ENCODE measurements around the gene FAS.

Gene FAS

GRCh38 chr10:88971221-88972061 lies 19.2 kb upstream of the FAS start:
- DNase-seq (ENCODE audit: low read depth) = peak; percentile 84

DNA sequence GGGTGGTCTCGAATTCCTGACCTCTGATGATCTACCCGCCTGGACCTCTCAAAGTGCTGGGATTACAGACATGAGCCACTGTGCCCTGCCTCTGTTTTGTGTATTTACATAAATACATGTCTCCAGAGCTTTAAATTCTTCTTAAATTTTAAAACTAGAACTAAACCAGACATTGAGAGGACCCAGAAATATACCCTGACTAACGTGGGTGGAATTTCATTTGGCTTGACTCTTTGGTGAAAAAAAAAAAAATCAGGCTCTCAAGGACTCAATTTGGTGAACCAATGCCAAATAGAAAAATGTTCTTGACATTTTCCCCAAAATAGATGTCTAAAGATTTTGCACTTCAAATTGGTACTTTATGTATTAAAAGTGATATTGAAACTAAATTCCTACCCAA lies 16.6 kb upstream of the FAS start:
- DNase-seq (ENCODE audit: low read depth) = peak; percentile 39

GRCh38 chr10:88974446-88975376 lies 15.9 kb upstream of the FAS start:
- DNase-seq (ENCODE audit: low read depth) = no peak

DNA sequence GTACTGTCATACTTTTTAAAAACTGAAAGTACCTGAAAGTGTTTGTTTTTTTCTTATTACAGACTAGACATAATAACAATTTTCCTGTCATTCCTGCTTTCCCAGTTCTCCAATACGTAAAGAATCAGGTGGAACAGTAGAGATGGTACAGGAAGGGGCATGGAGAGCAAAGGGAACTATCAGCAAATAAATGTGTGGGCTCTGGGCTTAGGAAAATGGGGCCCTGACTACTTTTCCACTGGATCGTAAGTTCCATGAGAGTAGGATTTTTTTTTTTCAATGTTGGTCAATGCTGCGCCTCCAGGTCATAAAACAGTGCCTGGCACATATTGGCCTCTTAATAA lies 15.2 kb upstream of the FAS start:
- no peak for DNase-seq (ENCODE audit: low read depth)

DNA sequence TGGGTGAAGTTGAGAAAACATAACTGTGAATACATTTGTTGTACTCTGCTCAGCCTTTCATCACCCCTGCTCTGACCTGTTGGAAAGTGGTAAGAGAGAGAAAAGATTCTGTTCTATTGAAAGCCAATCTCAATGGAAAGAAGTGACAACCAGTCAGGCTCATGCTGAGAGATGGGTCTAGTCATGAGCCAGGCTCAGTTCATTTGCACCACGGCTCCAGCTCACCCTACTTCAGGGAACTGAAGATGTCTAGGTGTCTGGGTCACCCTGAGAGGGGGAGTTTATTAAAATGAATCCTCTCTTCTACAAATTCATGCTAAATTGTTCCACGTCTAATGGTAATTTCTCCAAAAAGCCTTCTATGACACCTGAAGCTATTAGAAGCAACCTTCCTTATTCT lies 12.1 kb upstream of the FAS start:
- no peak for DNase-seq (ENCODE audit: low read depth)

- peak; percentile 89 for DNase-seq (ENCODE audit: low read depth)
Measured at GRCh38 chr10:88979153-88979562, 11.4 kb upstream of the FAS start.

DNA sequence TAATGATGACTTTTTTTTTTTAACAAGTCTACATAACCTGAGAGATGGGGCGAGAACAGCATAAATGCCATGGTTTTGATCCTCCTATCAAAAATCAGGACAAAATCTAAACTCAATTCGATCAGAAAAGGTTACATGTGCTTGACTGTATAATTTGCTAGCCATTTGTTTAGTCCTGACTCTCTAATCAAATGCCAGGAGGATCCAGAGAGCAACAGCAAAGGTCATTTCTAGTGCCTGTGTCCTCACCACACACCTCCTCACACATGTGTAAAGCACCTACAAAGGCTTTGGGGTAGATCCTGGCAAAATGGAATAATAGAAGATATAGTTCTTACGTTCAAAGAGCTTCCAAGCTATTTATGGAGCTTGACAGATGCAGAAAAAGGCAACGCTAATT lies 11.0 kb upstream of the FAS start:
- DNase-seq (ENCODE audit: low read depth) = no peak

DNA sequence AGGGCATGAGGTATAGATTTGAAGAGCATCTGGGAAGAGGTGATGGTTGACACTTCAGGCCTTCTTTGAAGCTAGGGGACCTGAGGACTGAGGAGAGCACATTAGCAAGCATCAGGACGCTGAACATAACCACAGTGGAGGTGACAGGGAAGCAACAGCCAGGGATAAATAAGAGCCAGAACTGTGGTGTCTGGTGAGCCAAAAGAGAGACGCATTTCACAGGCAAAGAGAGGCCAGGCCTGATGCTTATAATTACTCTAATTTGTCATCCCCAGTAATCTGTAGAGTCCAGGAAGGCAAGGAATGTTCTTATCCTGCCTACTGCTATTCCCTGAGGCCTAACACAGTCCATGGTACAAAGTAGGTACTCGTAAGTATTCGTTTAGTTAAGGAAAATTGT lies 10.4 kb upstream of the FAS start:
- no peak for DNase-seq (ENCODE audit: low read depth)

- no peak for DNase-seq (ENCODE audit: low read depth)
Measured at GRCh38 chr10:88980800-88981199, 9.8 kb upstream of the FAS start.

- no peak for DNase-seq (ENCODE audit: low read depth)
Measured at GRCh38 chr10:88981435-88981834, 9.2 kb upstream of the FAS start.

GRCh38 chr10:88982366-88982765 lies 8.2 kb upstream of the FAS start:
- DNase-seq (ENCODE audit: low read depth) = no peak

- DNase-seq (ENCODE audit: low read depth) = no peak
Measured at GRCh38 chr10:88983206-88983605, 7.4 kb upstream of the FAS start.

GRCh38 chr10:88983939-88984338 lies 6.7 kb upstream of the FAS start:
- DNase-seq (ENCODE audit: low read depth) = no peak

DNA sequence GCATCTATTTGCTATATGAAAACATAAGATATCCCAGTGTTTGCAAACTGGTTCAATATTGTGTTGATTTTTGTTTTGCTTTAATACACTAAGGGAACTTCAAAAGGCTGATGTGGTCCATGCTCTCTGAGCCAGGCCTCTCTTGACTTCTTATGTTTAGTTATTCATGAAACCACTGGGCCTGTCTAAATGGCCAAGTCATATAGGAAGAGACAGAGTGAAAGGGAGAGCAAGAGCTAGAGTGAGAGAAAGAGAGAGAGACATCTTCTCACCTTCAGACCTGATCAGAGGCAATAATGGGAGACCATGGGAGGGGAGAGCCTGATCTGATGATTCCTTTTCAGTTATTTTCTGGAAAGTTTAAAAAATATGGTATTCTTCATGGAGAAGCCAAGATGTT lies 6.1 kb upstream of the FAS start:
- no peak for DNase-seq (ENCODE audit: low read depth)

DNA sequence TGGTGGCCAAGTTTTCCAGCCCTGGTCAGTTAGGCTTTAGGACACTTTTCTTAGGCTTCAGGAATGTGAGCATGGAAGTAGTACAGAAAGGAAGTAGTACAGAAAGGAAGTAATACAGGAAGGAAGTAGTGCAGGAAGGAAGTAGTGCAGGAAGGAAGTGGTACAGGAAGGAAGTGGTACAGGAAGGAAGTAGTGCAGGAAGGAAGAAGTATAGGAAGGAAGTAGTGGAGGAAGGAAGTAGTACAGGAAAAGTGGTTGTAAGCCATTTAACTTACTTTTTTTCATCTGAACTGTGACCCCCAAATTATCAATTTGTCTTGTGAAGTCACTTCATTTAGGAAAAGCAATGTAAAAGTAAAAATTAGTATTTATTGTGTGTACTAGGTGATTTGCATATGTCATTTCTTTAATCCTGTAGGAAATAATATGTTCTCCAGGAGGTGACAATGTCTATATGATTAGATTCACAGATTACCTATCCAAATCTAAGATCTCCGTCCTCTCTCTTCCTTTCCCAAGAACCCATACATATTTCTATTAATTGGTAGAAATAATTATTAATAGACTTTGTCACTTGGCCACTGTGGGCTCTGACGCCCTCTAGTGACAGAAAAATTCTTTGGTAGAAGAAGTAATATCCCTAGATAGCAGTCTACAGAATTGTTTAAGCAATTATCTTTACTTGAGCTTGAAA lies 3.9 kb upstream of the FAS start:
- peak; percentile 21 for DNase-seq (ENCODE audit: low read depth)

GRCh38 chr10:88987243-88987725 lies 3.3 kb upstream of the FAS start:
- DNase-seq (ENCODE audit: low read depth) = no peak

GRCh38 chr10:88987840-88988239 lies 2.8 kb upstream of the FAS start:
- DNase-seq (ENCODE audit: low read depth) = no peak

DNA sequence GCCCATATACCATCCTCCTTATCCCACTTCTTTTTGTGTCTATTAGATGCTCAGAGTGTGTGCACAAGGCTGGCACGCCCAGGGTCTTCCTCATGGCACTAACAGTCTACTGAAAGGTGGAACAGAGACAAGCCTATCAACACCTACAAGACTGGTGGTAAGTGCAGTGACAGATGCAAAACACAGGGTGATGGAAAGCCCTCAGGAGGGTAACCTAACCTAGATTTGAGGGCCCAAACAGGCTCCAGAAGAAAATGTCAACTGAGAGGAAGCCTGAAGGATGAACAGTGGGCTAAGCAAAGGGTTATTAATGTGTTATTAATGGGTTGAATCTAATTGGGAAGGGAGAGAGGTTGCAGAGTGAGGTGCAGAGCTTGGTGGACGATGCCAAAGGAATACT lies 1.2 kb upstream of the FAS start:
- DNase-seq (ENCODE audit: low read depth) = no peak

GRCh38 chr10:88989824-88990383 lies 694 bp upstream of the FAS start:
- DNase-seq (ENCODE audit: low read depth) = peak; percentile 98

GRCh38 chr10:88991161-88991898 lies 732 bp downstream of the FAS start:
- peak; percentile 70 for DNase-seq (ENCODE audit: low read depth)

DNA sequence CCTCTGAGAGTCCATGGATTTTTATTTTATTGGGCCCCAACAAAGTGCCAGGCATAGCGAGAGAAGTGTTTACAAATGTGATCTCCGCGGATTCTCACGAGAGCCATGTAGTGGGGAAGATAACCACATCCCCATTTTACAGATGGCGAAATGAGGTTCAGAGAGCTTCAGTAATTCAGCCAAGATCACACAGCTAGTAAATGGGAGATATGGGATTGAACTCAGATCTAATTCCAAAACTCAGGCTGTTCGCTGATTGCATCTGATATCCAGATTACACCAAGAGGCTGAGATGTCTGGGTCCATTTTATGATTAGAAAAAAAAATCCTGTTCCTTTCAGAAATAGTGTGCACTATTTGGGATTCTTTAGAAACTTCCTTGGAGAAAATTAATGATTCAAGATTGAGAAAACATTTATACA lies 1.3 kb downstream of the FAS start:
- no peak for DNase-seq (ENCODE audit: low read depth)

All from fibroblast of gingiva (primary cell).